Epidermal melanocyte (primary cell): ENCODE data around the gene NXN.
"Not testable (repeated sequence)": the region's sequence is repeated elsewhere in the genome, so short reads cannot be mapped to it uniquely, and the experiment has no call there.

Experiments used
- DNase-seq: peaks from one replicate; pipeline ENCODE4 v3.0.0; 2011; ENCODE audit warnings: low spot score; ENCODE audit not compliant: insufficient read length

Gene NXN

DNA sequence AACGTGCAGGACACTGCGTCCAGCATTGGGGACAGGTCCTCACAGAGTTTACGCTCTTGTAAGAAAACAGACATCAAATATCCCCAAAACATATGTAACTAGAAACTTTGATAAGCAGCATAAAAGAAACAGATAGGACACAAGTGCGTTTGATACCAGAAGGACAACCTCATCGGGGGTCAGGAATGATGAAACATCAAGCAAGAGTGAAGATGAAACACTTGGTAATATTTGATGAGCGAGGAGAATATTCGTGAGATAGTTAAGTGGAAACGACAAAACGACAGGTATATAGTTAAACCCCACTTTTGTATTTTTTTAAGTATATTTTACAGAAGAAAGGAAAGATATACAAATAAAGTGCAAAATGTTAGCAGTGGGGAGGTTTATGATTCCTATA, 55.9 kb downstream of the NXN start:
- no peak for DNase-seq

DNA sequence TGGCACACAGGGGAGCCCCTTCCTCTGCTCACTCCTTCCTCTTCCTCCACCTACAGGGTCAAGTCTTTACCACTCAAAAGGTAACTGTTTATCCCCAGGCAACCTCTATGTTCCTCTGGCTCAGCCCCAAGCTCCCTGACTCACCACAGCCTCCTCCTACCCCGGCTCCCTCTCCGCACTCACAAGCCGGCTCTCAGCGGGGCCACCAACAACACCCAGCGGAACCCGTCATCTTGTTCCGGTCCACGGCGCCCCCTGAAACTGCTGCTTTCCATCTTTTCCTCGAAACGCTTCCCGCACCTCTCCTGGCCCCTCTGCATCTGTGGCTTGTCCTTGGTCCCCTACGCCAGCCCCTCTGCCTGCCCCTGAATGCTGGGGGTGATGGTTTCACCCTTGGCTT, 58.4 kb downstream of the NXN start:
- DNase-seq, result no peak

DNA sequence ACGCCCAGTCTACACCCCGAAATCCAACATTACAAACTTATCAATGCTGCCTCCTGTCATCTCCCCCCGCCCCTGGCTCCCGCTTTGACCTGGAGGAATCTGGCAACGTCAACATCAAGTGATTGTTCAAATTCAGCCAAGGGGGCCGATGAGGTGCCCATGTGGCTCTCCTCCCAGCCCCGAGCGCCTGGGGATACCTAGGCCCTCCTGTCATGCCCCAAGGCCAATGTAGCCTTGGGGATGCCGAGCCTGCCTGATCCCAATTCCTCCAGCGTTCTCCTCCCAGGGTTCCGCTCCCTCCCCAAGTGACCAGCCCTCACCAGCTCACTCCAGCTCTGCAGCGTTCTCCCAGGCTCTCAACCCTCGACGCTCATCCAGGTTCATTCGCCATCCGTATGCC, 59.4 kb downstream of the NXN start:
- no peak for DNase-seq

DNA sequence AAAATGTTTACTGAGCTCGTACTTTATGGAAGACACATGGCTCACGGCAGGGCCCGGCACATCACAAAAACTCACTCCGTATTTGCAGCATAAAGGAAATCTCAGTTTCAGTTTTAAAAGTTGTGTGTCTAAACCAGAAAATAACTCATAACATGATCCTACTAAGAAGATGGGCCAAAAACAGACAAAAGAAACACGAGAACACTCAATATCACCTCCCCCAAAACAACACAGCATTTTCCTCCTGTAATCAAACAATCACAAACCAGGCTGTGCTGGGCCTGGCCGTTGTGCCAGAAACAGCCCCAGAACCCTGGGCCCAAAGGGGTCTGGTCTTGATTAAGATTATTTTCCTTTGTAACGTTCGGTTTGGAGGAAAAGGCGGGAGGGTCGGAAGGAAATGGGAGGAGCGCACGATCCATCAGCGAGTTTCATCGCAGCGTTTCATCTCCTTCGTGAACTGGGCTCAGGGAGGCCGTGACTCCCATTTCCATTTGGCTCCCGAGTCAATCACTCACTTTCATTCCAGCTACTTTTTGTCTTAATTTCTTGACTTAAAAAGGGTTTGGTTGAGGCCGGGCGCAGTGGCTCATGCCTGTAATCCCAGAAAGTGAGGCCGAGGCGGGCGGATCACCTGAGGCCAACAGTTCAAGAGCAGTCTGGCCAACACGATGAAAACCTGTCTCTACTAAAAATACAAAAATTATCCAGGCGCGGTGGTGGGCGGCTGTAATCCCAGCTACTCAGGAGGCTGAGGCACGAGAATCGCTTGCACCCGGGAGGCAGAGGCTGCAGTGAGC, 61.4 kb downstream of the NXN start:
- DNase-seq, result no peak

DNA sequence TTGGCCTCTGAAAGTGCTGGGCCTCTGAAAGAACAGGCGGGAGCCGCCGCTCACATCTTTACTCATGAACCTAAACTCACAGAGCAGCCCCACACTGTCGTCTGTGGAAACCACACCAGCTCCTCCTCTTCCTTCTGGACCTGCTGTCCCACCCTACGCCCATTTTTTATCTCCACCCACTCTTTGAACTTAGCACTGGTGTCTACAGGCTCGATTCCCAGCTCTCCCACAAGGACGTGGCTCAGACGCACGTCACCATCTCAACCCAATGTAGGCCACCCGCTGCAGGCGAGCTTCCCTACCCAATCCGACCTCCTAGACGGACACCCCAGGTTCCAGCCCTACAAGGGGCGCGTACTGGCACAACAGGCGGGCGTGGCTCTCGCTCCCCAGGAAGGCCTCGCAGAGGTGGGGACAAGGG, 62.2 kb downstream of the NXN start:
- DNase-seq, result no peak

DNA sequence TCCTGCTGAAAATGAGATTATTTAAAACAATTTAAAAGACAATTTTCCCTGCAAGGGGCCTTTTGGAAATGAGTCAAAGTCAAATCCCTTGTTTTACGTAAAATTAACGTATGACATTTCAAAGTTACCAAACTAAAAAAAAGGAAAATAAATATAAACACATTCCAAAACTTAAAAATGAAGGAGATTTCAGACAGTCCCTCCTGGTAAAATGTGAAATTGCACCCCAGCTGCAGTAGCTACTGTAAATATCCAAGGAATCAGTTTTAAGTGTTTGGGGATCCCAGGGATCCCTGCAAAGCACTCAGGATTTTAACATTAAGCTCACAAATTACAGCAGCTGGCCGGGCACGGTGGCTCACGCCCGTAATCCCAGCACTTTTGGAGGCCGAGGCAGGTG, 63.3 kb downstream of the NXN start:
- DNase-seq, result no peak

DNA sequence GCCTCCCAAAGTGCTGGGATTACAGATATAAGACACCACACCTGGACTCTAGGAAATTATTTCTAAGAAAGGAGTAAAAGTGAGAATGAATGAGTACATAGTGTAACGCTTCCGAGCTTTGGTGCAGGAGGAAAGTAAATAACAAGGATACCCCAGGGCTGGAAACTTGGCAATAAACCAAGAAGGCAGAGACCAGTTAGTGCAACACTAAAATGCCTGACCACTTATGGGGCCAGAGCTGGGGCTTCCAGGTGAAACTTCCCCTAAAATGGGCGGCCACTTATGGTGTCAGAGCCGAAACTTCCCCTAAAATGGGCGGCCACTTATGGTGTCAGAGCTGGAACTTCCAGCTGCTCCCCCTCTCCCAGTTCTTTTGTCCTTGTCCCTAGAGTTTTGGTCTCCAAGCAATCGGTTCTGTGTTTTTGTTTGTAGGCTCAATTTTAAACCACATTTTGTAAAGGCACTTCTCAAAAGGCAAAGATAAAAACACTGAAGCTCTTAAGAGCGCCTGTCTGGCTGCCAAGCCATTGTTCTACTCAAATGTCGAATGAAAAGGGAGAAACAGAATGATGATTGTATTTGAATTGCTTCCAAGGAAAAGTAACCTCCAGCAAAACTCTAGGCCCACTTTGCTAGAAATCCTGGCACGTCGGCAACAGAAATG, 63.9 kb downstream of the NXN start:
- DNase-seq, result peak; percentile 49

DNA sequence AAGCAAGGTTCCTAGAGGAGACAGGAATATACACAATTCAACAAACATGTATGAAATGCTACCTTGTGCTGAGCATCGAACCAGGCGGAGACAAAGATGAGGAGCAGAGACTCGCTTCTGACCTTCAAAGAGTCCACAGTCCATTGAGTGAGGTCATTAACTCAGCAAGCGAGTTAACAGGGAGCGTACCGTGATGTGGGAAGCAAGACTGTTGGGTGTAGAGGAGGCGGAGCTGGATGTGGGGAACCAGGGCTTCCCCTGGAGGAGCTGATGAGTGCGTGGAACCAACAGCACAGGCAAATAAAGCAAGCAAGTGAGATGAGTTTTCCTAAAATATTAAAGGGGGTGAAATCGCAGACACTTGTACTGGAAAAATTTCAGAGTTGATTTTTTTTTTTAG, 65.0 kb downstream of the NXN start:
- no peak for DNase-seq

DNA sequence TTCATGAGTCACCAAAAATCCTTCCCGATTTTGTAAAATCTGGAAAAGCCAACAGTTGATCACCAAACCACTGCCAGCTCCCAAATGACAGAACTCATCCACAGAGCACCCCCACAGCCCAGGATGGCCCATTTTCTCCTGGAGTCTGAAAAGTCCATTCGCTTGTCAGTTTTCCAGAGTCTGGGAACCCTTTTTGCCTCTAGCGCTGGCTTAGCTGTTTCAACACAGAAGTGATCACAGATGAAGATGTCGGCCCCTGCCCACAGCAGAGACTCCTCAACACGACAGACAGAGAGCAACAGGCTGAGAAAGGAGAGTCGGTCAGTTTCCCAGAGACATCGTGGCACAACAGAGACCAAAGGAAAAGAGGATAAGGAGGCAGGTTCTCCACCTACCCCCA, 66.4 kb downstream of the NXN start:
- no peak for DNase-seq

DNA sequence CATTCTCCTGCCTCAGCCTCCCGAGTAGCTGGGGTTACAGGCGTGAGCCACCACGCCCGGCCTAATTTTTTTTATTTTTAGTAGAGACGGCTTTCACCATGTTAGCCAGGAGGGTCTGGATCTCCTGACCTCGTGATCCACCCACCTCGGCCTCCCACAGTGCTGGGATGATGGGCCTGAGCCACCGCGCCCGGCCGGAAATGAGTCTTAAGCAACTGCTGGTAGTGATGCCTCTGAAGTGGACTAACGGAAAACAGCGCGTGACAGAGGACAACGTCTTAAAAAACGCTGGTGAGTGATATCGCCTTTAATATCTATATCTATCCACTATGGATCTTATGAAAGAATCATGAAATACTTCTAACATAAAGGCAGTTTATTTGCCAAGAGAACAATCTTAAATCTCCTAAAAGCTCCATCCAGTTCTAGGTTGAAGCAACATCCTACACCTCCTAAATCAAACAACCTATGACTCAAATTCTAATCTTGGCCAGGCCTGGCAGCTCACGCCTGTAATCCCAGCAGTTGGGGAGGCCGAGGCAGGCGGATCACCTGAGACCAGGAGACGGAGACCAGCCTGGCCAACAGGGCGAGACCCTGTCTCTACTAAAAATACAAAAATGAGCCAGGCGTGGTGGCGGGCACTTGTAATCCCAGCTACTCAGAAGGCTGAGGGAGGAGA, 69.8 kb downstream of the NXN start:
- no peak for DNase-seq

DNA sequence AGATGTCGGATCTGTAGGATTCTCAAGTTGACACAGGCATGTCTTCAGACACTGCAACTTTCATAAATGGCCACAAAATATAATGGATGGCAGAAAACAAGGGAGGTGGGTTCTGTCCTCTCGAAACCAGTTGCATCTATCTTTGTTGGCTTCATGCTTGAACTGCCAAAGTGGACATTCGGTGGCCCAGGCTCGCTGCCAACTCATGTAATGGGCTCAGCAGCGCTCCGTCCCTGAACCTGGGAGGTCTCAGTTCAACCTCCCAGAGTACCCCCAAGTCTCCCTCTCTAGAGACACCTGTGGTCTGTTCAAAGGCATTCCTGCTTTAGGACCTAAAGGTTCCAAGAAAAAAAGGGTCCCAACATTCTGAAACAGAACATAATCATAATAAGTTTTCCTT, 71.9 kb downstream of the NXN start:
- no peak for DNase-seq

DNA sequence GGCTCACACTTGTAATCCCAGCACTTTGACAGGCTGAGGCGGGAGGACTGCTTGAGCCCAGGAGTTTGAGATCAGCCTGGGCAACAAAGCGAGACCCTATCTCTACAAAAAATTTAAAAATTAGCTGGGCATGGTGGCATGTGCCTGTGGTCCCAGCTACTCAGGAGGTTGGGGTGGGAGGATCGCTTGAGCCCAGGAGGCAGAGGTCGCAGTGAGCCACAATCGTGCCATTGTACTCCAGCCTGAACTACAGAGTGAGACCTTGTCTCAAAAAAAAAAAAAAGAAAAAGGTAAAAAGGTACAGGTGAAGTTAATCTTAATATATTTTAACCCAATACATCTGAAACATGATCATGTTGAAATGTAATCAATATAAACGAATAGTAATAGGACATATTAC, 73.9 kb downstream of the NXN start:
- not testable (repeated sequence) for DNase-seq

DNA sequence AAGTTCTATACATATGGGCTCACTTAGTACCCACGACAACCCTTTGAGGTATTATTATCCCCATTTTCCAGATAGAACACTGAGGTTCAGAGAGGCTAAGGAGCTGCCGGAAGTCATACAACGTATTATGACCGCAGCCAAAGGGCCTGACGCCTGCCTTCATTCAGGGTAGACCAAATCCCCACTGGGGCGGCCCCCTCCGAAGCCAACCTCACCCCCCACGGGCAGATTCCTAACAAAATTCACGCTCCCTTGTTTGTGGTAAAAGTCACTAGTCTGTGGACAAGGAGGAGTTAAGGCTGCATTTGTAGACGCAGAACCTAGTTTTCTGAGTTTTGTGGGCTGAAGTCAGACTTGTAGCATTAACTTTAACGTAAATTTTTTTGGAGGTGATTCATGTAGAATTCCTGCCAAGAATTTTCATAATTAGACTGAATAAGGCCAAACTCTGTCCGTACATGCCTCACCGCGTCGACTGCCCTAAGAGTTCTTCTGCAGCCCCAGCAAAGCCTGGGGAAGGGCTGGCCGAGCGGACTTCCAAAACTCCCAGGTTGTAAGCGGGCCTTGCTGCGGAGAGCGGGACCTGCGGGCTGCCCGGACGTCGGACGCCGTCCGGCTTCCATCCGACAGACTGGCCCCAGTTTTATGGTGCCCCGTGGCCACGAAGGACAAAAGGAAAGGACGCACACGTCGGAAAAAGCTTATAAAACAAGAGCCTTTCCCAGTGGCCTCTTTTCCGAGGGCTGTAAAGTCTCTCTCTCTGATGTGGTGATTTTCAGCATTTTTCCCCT, 75.7 kb downstream of the NXN start:
- no peak for DNase-seq

DNA sequence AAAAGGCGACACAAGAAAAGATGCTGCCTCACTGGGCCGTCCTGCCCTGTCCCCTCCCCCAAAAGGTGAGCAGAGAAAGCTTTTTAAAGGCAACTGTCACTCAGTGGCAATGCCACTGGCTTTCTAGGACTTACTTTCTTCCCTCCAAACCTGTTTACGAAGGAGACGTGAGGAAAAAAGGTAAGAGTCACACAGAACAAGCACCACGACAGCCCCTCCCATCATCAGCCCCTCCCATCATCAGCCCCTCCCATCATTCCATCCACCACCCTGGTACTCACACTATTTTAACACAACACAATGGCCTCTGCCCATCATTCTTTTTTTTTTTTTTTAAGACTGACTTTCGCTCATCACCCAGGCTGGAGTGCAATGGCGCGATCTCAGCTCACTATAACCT, 77.1 kb downstream of the NXN start:
- no peak for DNase-seq

DNA sequence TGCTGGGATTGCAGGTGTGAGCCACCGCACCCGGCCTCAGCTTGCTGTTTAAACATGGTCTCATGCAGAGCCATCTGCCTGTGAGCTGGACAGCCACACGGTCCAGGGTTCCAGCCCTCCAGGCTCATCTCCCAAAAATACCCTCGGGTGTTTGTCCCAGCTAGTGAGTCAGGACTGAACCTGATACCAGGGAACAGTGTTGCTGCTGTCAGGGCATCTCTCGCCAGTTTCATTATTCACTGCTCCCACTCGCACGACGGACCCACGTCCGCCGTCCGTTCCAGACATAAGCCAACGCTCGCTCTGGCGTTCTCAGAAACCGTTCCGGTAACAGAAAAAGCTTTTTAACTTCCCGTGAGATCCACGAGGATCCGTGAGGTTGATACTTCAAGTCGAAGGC, 77.6 kb downstream of the NXN start:
- no peak for DNase-seq

DNA sequence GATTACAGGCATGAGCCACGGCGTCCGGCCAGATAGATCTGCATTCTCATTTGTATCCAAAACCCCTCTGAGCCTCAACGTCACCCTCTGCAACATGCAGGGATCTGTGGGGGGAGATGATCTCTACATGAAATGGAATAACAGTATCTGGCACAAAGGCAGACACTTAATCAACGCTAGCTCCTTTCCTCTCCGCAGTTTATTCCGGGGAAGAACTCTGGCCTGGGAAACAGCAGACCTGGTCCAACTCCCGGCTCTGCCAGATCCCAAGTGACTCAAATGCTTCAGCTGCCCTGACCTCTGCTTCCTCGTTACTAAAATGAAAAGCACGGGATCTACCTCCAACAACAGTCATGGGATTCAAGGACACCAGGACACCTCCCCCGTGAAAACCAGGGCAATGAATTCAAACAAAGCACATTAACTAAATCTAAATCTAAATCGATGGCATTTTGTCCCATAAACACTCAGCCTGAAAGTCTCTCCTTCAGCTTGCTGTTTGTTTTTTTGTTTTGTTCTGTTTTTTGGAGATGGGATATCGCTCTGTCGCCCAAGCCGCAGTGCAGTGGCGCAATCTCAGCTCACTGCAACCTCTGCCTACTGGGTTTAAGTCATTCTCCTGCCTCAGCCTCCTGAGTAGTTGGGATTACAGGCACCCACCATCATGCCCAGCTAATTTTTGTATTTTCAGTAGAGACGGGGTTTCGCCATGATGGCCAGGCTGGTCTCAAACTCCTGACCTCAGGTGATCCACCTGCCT, 78.2 kb downstream of the NXN start:
- no peak for DNase-seq

DNA sequence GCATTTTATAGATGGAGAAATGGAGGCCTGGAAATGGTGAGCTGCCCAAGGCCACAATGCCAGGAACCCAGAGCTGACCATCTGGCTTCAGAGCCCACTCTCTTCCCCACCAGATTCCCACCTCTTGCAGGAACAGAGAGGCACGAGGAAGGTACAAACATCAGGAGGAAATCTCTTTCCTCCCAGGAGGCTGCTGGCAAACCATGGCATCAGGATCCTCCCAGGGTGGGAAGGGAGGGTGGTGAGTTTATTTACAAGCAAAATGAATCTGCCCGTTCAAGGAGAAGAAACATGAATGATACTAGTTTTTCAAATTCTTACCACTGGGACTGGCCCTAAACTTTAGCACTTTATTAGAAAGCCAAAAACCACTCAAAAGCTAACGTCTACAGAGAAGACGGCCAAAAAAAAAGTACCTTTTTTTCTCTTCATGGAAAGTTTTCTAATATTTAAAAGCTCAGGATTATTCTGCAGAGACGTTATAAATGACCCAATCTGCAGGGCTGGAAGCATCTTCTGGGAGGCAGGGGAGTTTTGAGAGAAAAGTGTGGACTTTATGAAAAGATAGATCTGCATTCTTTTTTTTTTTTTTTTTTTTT, 79.1 kb downstream of the NXN start:
- DNase-seq, result no peak

DNA sequence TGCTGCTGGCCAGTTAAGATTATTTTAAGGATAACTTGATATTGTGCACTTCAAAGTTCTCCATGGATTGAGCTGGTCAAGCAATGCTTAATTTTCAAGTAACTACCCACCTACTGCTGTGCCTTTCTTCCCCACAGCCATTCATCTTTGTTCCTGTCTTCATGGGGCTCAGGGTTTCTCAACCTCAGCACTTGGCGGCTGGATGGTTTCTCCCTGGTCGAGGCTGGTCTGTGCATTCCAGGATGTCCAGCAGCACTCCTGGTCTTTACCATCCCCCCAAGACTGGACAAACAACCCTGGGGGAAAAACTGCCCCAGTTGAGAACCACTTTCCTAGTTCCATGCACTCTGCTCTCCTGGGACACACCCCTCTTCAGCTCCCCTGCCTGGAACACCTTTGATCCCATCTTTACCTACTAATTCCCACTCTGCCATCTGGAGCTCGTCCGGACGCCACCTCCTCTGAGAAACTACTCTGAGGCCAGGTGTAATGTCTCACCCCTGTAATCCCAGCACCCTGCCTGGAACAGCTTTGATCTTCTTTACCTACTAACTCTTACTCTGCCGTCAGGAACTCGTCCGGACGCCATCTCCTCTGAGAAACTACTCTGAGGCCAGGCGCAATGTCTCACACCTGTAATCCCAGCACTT, 81.5 kb downstream of the NXN start:
- no peak for DNase-seq

DNA sequence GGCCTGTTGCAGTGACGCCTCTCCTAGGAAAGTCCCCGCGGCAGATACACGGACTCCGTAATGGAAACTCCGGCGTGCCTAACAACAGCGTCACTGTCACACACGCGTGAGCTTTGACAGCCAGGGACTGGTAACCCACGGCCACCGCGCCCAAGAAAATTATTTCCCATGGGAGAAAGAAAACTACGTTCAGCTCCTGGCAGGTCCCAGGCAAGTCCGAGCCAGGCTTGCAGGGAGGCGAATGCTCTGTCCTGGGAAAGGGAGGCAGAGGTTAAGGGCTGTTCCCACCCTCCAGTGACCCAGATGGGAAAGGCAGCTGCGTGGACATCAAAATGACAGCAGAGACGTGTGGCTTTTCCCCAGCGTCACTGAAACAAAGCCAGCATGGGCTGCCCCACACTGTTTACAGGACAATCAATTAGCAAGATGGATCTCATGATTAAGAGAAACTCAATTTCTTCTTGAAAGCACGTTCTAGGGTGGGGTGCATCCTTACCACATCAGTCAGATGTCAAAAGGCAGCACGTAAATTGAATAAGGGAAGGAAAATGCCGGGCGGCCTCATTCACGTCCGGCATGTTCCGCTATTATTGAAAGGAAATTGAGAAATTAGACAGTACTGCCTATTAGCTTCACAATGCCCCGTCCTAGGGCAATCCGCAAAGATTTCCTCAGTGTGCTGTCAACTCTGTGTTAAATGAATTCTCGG, 82.5 kb downstream of the NXN start:
- no peak for DNase-seq

DNA sequence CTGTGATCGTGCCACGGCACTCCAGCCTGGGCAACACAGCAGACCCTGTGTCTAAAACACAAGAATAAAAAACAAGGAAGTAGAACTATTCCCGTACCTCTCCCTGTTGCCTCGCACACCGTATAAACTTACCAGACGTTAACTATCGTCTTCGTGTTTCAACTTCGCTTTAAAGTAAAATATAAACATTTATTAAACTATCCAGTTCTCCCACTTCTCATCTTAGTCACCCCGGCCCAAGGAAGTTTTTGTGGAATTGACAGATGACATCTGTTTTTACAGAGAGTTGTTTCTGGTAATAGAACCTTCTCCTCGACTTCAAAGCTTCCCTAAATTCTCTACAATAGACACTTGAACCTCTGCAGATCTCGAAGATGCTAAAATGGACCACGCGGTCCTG, 83.1 kb downstream of the NXN start:
- no peak for DNase-seq
